GM19397 (cell line): ENCODE data around the gene CPNE6.

Experiments
- ATAC-seq: cut with Tn5 transposase; IDR thresholded peaks from one replicate; pipeline ENCODE4 v1.9.1; 2021; ENCODE audit warnings: mild to moderate bottlenecking, moderate library complexity; ENCODE audit not compliant: unreplicated experiment

Gene CPNE6

DNA sequence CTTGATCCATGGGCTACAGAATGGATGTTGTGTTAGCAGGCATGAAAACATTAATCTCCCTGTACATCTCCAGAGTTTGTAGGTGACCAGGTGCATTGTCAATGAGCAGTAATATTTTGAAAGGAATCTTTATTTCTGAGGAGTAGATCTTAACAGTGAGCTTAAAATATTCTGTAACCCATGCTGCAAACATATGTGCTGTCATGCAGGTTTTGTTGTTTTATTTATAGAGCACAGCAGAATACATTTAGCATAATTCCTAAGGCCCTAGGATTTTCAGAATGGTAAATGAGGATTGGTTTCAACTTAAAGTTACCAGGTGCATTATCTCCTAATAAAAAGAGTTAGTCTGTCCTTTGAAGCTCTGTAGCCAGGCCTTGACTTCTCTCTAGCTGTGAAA lies 55.6 kb downstream of the CPNE6 start:
- no peak for ATAC-seq

DNA sequence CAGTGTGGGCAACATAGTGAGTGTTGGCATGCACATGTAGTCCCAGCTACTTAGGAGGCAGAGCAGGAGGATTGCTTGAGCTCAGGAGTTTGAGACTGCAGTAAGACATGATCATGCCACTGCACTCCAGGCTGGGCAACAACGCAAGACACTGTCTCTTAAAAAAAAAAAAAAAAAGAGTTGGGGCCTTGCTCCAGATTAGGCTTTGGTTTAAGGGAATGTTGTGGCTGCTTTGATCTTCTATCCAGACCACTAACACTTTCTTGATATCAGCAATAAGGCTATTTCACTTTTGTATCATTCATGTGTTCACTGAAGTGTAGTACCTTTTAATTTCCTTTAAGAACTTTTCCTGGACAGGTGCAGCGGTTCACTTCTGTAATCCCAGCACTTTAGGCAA lies 56.3 kb downstream of the CPNE6 start:
- ATAC-seq, result no peak
